Naive B cell (primary cell): ENCODE data around the gene SACM1L. TPM values are rescaled to one million over a fixed set of nuclear protein-coding genes. Genes with fewer than 3 reads are reported as not detected.
"Not testable (repeated sequence)": the region's sequence is repeated elsewhere in the genome, so short reads cannot be mapped to it uniquely, and the experiment has no call there.

Experiments used
- ATAC-seq, 2 donors: fragments of 150-1000 bp; cut with Tn5 transposase; 2 replicates each; pipeline ENCODE4 v1.10.0; 2021; ENCODE audit warnings: low read depth in 2 of 2, mild to moderate bottlenecking in 2 of 2, moderate library complexity in 2 of 2
- DNase-seq: peaks from one replicate; pipeline ENCODE4 v3.0.0; 2022
- H3K27ac Mint-ChIP-seq, 6 donors: one replicate each; pipeline ENCODE4 v1.8.0; 2020 to 2022; ENCODE audit warnings: mild to moderate bottlenecking in 6 of 6, mixed read lengths in 6 of 6, moderate library complexity in 5 of 6, inconsistent platforms in 2 of 6
- H3K27me3 Mint-ChIP-seq, 3 donors: one replicate each; pipeline ENCODE4 v1.8.0; 2021 to 2022; ENCODE audit warnings: mixed read lengths in 3 of 3, mild to moderate bottlenecking in 1 of 3
- H3K36me3 Mint-ChIP-seq, 2 donors: one replicate each; pipeline ENCODE4 v1.8.0; 2020 to 2022; ENCODE audit warnings: mixed read lengths in 2 of 2, inconsistent platforms in 1 of 2, mild to moderate bottlenecking in 1 of 2
- H3K4me1 Mint-ChIP-seq, 3 donors: one replicate each; pipeline ENCODE4 v1.8.0; 2020 to 2022; ENCODE audit warnings: mixed read lengths in 3 of 3, inconsistent platforms in 1 of 3, mild to moderate bottlenecking in 1 of 3, moderate library complexity in 1 of 3
- H3K4me3 Mint-ChIP-seq, 8 donors: one replicate each; pipeline ENCODE4 v1.8.0; 2020 to 2022; ENCODE audit warnings: mild to moderate bottlenecking in 8 of 8, mixed read lengths in 8 of 8, moderate library complexity in 8 of 8, inconsistent platforms in 2 of 8
- H3K9me3 Mint-ChIP-seq, 7 donors: one replicate each; pipeline ENCODE4 v1.8.0; 2020 to 2022; ENCODE audit warnings: mixed read lengths in 7 of 7, mild to moderate bottlenecking in 5 of 7, inconsistent platforms in 2 of 7, moderate library complexity in 1 of 7
- polyA plus RNA-seq, 6 donors: library from polyadenylated mRNA; unstranded; fragments of 300-500 nt; fragmentation: Illumina TruSeq; gene quantifications; one replicate each; pipeline ENCODE4 v1.2.3, GENCODE V29; 2021; ENCODE audit warnings: low read depth in 6 of 6

Gene SACM1L
- polyA plus RNA-seq, 6 donors from 2014 or later: 7.3 to 19.2 (median 15.4) TPM

- H3K4me1 Mint-ChIP-seq: peaks cover 22 to 30% (median 28%) of the 10 kb centered on the region in 3 donors
- no peaks in the 10 kb centered on the region for H3K9me3 Mint-ChIP-seq
- peaks cover 20 to 26% of the 10 kb centered on the region in 2 donors for H3K36me3 Mint-ChIP-seq
- ATAC-seq: peak; percentile 54 to 76
- DNase-seq: peak; percentile 15
- H3K27ac Mint-ChIP-seq: peak overlapping the region; percentile 8 to 97 (median 83)
- H3K27me3 Mint-ChIP-seq: no peaks in the 10 kb centered on the region
- H3K4me3 Mint-ChIP-seq: peak overlapping the region in 6 of 8 donors; percentile 5 to 80 (median 63)
Observed at GRCh38 chr3:45741742-45742460, 52.7 kb downstream of the SACM1L start.

GRCh38 chr3:45742461-45743089, 53.4 kb downstream of the SACM1L start:
- Mint-ChIP-seq H3K27me3 (no peaks in the 10 kb centered on the region), H3K4me3 (peak overlapping the region in 5 of 8 donors; percentile 28 to 80 (median 64)), H3K4me1 (peaks cover 22 to 30% (median 28%) of the 10 kb centered on the region in 3 donors), H3K9me3 (no peaks in the 10 kb centered on the region), H3K27ac (peak overlapping the region in 5 of 6 donors; percentile 8 to 88 (median 68)), H3K36me3 (peaks cover 19 to 22% of the 10 kb centered on the region in 2 donors)
- DNase-seq (no peak), ATAC-seq (no peak)

GRCh38 chr3:45746165-45746776, 57.1 kb downstream of the SACM1L start:
- no peaks in the 10 kb centered on the region for H3K27me3 Mint-ChIP-seq
- no peak for ATAC-seq
- H3K27ac Mint-ChIP-seq: no peak overlapping the region

GRCh38 chr3:45746777-45747622, 57.8 kb downstream of the SACM1L start:
- no peaks in the 10 kb centered on the region for H3K36me3 Mint-ChIP-seq
- H3K27ac Mint-ChIP-seq: no peak overlapping the region

More at GRCh38 chr3:45746165-45746776, 57.1 kb downstream of the SACM1L start:
- Mint-ChIP-seq H3K4me1 (peaks cover 11 to 18% (median 18%) of the 10 kb centered on the region in 3 donors), H3K9me3 (no peaks in the 10 kb centered on the region), H3K4me3 (no peak overlapping the region), H3K36me3 (peaks cover 1 to 3% of the 10 kb centered on the region in 2 donors)
- DNase-seq: no peak

GRCh38 chr3:45748068-45748467, 58.9 kb downstream of the SACM1L start:
- DNase-seq: no peak
- no peak for ATAC-seq
- H3K27ac Mint-ChIP-seq: no peak overlapping the region
- H3K9me3 Mint-ChIP-seq: no peaks in the 10 kb centered on the region
- H3K4me1 Mint-ChIP-seq: peaks cover 0 to 5% (median 5%) of the 10 kb centered on the region in 3 donors
- no peak overlapping the region for H3K4me3 Mint-ChIP-seq
- H3K36me3 Mint-ChIP-seq: no peaks in the 10 kb centered on the region
- no peaks in the 10 kb centered on the region for H3K27me3 Mint-ChIP-seq

More at GRCh38 chr3:45746777-45747622, 57.8 kb downstream of the SACM1L start:
- H3K4me3 Mint-ChIP-seq: no peak overlapping the region
- no peaks in the 10 kb centered on the region for H3K27me3 Mint-ChIP-seq
- peaks cover 4 to 11% (median 10%) of the 10 kb centered on the region in 3 donors for H3K4me1 Mint-ChIP-seq
- no peak for ATAC-seq
- DNase-seq: no peak
- H3K9me3 Mint-ChIP-seq: no peaks in the 10 kb centered on the region

GRCh38 chr3:45749036-45749600, 59.9 kb downstream of the SACM1L start:
- H3K27ac Mint-ChIP-seq: peak overlapping the region in 1 of 6 donors; percentile 19
- not testable (repeated sequence) for H3K4me3 Mint-ChIP-seq, H3K9me3 Mint-ChIP-seq, H3K4me1 Mint-ChIP-seq, DNase-seq, ATAC-seq, H3K36me3 Mint-ChIP-seq, H3K27me3 Mint-ChIP-seq

GRCh38 chr3:45749880-45750279, 60.7 kb downstream of the SACM1L start:
- Mint-ChIP-seq H3K27ac (no peak overlapping the region), H3K9me3 (no peaks in the 10 kb centered on the region), H3K4me3 (no peak overlapping the region), H3K4me1 (peaks cover 0 to 5% (median 5%) of the 10 kb centered on the region in 3 donors), H3K27me3 (no peaks in the 10 kb centered on the region), H3K36me3 (peaks cover 0 to 9% of the 10 kb centered on the region in 2 donors)
- ATAC-seq: no peak
- no peak for DNase-seq

- DNase-seq (no peak), ATAC-seq (no peak)
- H3K4me3 Mint-ChIP-seq: peak overlapping the region in 1 of 8 donors; percentile 18
- H3K36me3 Mint-ChIP-seq: peaks cover 0 to 9% of the 10 kb centered on the region in 2 donors
- no peaks in the 10 kb centered on the region for H3K9me3 Mint-ChIP-seq
- peaks cover 0 to 5% (median 5%) of the 10 kb centered on the region in 3 donors for H3K4me1 Mint-ChIP-seq
- no peaks in the 10 kb centered on the region for H3K27me3 Mint-ChIP-seq
- H3K27ac Mint-ChIP-seq: peak overlapping the region in 1 of 6 donors; percentile 31
Observed at GRCh38 chr3:45751537-45752242, 62.5 kb downstream of the SACM1L start.

- peaks cover 0 to 9% of the 10 kb centered on the region in 2 donors for H3K36me3 Mint-ChIP-seq
- H3K4me1 Mint-ChIP-seq: peaks cover 0 to 5% (median 5%) of the 10 kb centered on the region in 3 donors
- H3K9me3 Mint-ChIP-seq: no peaks in the 10 kb centered on the region
- no peak overlapping the region for H3K27ac Mint-ChIP-seq
- peak overlapping the region in 1 of 8 donors; percentile 17 for H3K4me3 Mint-ChIP-seq
- no peaks in the 10 kb centered on the region for H3K27me3 Mint-ChIP-seq
- no peak for ATAC-seq
- no peak for DNase-seq
Observed at GRCh38 chr3:45753095-45753494, 63.9 kb downstream of the SACM1L start.

GRCh38 chr3:45754461-45754860, 65.3 kb downstream of the SACM1L start:
- H3K36me3 Mint-ChIP-seq: peaks cover 0 to 9% of the 10 kb centered on the region in 2 donors
- H3K4me3 Mint-ChIP-seq: no peak overlapping the region
- no peaks in the 10 kb centered on the region for H3K27me3 Mint-ChIP-seq
- H3K9me3 Mint-ChIP-seq: no peaks in the 10 kb centered on the region
- DNase-seq: no peak
- peak overlapping the region in 1 of 6 donors; percentile 84 for H3K27ac Mint-ChIP-seq
- ATAC-seq: no peak
- no peaks in the 10 kb centered on the region for H3K4me1 Mint-ChIP-seq

- Mint-ChIP-seq H3K27me3 (peaks cover 0 to 7% (median 0%) of the 10 kb centered on the region in 3 donors), H3K4me3 (no peak overlapping the region), H3K4me1 (no peaks in the 10 kb centered on the region), H3K9me3 (no peaks in the 10 kb centered on the region), H3K36me3 (peaks cover 0 to 9% of the 10 kb centered on the region in 2 donors), H3K27ac (no peak overlapping the region)
- DNase-seq: no peak
- ATAC-seq: no peak
Observed at GRCh38 chr3:45756055-45756454, 66.9 kb downstream of the SACM1L start.

GRCh38 chr3:45757141-45757540, 67.9 kb downstream of the SACM1L start:
- H3K36me3 Mint-ChIP-seq, ATAC-seq, H3K9me3 Mint-ChIP-seq, DNase-seq, H3K27ac Mint-ChIP-seq, H3K4me1 Mint-ChIP-seq, H3K4me3 Mint-ChIP-seq: not testable (repeated sequence)
- H3K27me3 Mint-ChIP-seq: peaks cover 0 to 12% (median 0%) of the 10 kb centered on the region in 3 donors
